Right renal pelvis (tissue), 4 donors: ENCODE results near the gene FBXL13. TPM values are rescaled to one million over a fixed set of nuclear protein-coding genes. Genes with fewer than 3 reads are reported as not detected.
"Not testable (repeated sequence)": the region's sequence is repeated elsewhere in the genome, so short reads cannot be mapped to it uniquely, and the experiment has no call there.

Experiments
- DNase-seq, 4 donors: peaks; one replicate each; pipeline ENCODE4 v3.0.0-alpha.2; 2013; ENCODE audit warnings: low read depth in 4 of 4, low spot score in 3 of 4, missing footprints in 1 of 4
- polyA plus RNA-seq, 4 donors: library from polyadenylated mRNA; unstranded; fragments of 120-200 nt; gene quantifications; one replicate each; pipeline ENCODE4 v1.2.1, GENCODE V29; 2013; ENCODE audit not compliant: insufficient read length in 4 of 4

The FBXL13 gene
- polyA plus RNA-seq, 4 donors = 2.0 to 3.7 (median 2.9) TPM

- no peak for DNase-seq
Measured at GRCh38 chr7:102988631-102989560, 85.7 kb downstream of the FBXL13 start.

DNA sequence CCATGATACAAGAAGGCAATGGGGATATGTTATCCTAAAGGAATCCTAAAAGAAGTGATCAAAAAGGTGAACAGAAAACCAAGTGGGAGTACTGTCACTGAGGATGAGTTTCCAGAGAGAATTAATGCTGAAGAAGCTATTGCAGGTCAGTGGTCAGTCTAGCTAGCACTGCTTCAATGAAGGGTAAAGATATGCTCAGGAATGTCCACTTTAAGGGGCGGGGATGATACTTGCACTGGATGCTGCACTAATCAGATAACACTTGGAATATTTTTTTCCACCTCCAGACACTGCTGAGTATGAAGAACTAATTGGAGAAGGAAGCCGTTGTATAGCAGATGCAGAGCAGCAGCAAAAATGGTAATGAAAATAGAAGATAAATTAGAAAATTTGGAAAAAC lies 86.5 kb downstream of the FBXL13 start:
- no peak for DNase-seq

DNA sequence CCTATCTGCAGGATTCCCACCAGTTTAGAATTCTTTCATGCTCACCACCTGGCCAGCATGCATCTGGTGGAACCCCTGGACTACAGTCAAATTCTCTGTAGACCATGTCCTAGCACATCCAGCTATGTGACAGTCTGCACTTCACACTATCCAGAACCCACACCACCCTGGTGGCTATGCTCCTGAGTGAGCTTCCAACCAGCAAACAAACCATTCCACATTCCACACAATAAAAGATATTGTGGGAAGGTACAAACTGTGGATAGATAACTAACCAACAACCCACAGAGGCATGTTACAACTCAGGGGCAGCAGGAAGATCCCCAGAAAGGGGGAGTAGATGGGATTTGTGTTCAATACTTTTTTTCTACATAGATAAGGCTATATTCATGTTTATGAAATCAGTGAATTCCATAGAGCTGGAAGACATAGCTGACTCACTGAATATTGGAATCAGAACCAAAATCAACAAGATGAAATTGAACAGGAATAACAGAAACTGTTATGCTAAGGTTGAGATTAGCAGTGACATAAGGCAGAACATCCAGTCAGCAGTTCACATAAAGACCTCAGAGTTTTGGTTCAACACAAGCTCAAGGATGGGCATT lies 89.3 kb downstream of the FBXL13 start:
- DNase-seq = no peak

DNA sequence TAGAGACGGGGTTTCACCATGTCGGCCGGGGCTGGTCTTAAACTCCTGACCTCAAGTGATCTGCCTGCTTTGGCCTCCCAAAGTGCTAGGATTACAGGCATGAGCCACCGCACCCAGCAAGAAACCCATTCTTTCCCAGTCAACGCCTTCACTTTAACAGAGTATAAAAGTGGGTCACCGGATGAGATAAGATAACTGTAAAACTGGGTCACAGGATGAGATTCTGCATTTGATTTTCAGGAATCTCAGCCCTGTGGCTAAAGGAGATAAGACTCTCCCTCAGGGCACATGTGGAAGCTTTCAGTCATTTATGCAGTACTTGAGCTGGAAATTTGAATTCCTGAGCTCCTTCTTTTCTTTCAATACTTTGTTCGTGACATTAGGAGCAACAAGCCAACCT lies 91.0 kb downstream of the FBXL13 start:
- DNase-seq = no peak

DNA sequence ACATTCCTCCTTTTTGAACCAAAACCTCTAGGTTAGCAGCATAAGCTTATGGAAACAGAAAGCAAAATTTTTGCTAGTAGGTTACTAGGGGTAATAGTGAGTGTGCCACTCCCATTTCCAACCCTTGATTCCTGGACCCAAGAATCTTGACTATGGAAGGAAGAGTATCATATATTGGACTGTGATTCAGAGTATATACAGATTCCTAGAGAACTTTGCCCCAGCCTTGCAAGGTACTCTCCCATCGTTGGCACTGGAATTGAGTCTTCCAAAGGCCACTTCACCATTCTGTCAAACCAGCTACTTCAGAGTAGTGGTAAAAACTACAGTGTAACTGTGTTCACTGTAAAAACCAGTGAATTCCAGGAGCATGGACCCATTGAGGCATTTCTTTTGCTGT lies 92.4 kb downstream of the FBXL13 start:
- DNase-seq = no peak

GRCh38 chr7:102981451-102981850 lies 93.1 kb downstream of the FBXL13 start:
- no peak for DNase-seq

DNA sequence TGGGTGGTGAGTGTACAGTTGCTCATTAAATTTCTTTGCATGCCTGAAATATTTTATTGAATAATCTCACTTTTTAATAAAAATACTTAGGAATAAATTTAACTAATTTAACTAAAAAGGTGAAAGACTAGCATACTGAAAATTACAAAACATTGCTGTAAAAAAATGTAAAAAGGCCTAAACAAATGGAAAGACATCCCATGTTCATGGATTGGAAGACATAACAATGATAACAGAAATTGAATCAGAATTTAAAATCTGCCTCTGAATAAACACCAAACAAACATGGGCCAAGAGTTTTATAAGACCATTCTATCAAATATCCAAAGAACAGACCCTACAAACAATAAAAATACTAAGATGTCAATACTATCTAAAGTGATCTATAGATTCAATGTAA lies 94.9 kb downstream of the FBXL13 start:
- DNase-seq = no peak

DNA sequence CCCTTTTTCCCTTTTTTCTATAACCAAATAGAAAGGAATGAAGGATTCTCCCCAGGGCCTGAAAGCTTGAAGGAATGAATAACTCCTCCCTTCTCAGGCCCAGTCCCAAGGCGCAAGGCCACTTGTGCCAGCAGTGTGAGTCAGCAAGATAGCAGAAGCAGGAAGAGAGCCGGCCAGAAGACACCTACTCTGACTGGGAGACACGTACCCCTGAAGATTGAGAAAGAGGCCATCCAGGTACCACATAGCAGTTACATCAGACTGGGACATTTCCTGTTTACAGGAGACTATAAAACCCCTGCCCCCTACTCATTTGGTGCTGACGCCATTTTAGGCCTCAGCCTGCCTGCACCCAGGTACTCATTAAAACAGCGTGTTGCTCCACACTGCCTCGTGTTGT lies 96.3 kb downstream of the FBXL13 start:
- DNase-seq = no peak

DNA sequence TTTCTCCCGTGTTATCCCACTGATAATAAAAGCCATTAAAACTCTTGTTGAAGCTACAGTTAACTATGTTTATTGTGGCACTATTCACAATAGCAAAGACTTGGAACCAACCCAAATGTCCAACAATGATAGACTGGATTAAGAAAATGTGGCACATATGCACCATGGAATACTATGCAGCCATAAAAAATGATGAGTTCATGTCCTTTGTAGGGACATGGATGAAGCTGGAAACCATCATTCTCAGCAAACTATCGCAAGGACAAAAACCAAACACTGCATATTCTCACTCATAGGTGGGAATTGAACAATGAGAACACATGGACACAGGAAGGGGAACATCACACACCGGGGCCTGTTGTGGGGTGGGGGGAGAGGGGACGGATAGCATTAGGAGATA lies 97.0 kb downstream of the FBXL13 start:
- not testable (repeated sequence) for DNase-seq

GRCh38 chr7:102976493-102976892 lies 98.1 kb downstream of the FBXL13 start:
- DNase-seq = no peak

DNA sequence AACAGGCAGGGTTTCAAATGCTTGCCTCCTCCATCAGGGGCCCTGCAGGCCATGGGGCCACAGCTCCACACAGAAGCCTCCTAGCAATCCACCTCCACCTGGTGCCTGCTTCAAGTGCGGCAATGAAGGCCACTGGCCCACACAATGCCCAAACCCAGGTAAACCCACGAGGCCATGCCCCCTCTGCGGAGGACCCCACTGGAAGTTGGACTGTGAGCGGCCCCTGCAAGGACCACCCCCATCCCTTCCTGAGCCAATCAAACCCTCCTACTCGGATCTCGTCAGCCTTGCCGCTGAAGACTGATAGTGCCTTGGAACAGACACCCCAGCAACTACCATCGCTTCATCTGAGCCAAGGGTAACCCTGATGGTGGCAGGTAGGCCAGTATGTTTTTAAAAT lies 98.7 kb downstream of the FBXL13 start:
- no peak for DNase-seq

DNA sequence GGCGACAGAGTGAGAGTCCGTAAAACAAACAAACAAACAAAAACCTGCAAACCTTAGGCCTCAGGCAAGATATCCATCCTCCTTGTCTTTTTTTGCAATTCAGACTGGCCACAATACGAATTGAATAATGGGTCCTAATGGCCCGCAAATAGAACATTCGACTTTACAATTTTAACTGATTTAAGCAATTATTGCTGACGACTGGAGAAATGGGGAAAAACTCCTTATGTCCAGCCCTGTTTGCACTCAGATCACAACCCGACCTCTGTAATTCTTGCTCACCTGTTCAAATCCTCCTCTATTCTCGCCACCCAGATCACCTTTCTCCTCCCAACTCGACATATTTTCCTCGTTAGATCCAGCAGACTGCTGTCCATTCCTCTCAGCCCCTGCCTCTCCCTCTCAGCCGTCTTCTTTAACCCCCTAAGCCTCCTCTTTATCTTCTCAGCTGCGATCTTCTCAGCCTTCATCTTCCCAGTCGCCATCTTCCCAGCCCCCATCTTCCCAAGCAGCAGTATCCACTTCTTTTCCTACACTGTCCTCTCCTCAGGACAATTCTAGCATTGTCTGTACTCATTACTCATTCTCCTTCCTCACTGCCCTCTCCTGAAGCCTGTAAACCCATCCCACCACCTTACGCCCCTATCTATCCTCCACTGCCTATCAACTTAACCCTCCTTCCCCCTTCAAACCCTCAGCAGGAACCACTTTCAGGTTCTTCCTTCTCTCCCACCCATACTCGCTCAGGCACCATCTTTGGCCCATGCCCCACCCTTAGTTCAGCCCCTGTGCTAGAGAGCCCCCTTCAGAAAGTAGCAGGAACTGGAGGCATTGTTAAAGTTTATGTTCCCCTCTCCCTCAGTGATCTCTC lies 100.0 kb downstream of the FBXL13 start:
- no peak for DNase-seq

DNA sequence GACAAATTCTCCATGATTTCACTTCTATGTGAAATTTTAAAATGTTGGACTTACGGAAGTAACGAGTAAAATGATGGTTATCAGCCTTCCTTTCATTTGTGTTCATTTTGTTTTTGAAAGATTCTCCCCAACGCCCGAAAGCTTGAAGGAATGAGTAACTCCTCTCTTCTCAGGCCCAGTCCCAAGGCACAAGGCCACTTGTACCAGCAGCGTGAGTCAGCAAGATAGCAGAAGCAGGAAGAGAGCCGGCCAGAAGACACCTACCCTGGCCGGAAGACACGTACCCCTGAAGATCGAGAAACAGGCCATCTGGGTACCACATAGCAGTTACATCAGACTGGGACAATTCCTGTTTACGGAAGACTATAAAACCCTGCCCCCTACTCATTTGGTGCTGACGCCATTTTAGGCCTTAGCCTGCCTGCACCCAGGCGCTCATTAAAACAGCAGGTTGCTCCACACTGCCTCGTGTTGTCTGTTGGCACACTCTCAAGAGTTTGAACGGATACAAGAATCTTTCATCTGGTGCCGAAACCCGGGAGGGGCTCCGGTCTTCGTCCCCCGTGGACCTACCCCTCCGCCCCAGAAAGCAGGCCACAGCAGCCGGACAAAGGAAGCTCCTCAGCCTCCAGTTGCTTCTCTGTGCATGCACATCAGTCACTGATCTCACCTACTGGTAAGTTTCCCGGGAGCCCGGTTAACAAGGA lies 101.3 kb downstream of the FBXL13 start:
- no peak for DNase-seq

GRCh38 chr7:102967798-102968197 lies 106.8 kb downstream of the FBXL13 start:
- DNase-seq = no peak

GRCh38 chr7:102966465-102966864 lies 108.1 kb downstream of the FBXL13 start:
- DNase-seq = no peak

GRCh38 chr7:102961993-102962392 lies 112.6 kb downstream of the FBXL13 start:
- DNase-seq = not testable (repeated sequence)

DNA sequence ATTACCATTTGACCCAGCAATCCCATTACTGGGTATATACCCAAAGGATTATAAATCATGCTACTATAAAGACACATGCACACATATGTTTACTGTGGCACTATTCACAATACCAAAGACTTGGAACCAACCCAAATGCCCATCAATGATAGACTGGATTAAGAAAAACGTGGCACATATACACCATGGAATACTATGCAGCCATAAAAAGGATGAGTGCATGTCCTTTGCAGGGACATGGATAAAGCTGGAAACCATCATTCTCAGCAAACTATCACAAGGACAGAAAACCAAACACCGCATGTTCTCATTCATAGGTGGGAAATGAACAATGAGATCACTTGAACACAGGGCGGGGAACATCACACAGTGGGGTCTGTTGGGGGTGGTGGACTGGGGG lies 116.6 kb downstream of the FBXL13 start:
- not testable (repeated sequence) for DNase-seq

- DNase-seq = not testable (repeated sequence)
Measured at GRCh38 chr7:102954359-102954758, 120.2 kb downstream of the FBXL13 start.

DNA sequence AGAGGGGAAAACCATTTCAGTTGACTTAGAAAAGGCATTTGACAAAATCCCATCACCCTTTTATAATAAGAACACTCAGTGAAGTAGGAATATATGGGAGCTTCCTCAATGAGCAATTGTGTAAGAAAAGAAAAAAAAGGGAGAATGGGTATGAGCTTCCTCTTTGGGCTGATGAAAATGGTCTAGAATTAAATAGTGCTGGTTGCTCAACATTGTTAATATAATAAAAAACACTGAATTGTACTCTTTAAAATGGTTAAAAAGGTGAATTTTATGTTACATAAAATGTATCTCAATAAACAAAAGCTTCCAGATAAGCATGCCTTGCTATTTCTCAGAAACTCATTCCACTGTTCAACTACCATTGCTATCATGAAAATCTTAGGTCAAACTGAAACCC lies 121.2 kb downstream of the FBXL13 start:
- DNase-seq = no peak

- DNase-seq = no peak
Measured at GRCh38 chr7:102951839-102952238, 122.8 kb downstream of the FBXL13 start.
